Endothelial cell of umbilical vein (primary cell): Measurements from ENCODE around the gene RIOK3. TPM values are rescaled to one million over a fixed set of nuclear protein-coding genes. Genes with fewer than 3 reads are reported as not detected.

Source experiments
- BruUV-seq: library from RNA; stranded (reverse); fragments of 400-500 nt; replicated peaks from 2 replicates; lab custom pipeline; 2021; lab: Mats Ljungman, UMichigan
- CTCF ChIA-PET: fragments of 300-600, 350-600 bp; sonication (Branson Sonifier 250); formaldehyde crosslinking; loops from one replicate; lab custom pipeline; 2021; ENCODE audit warnings: antibody characterized with exemption, inconsistent platforms; lab: Charles Lee
- POLR2A ChIA-PET: fragments of 300-600, 350-600 bp; sonication (Branson Sonifier 250); formaldehyde crosslinking; loops from one replicate; lab custom pipeline; 2021; ENCODE audit warnings: antibody characterized with exemption, inconsistent platforms; lab: Charles Lee
- DNase-seq: peaks from one replicate; pipeline ENCODE4 v3.0.0-alpha.2; 2011; ENCODE audit warnings: low read depth, low spot score
- FAIRE-seq: peaks from 2 replicates; lab custom pipeline; 2011; peaks lifted over from hg19 to GRCh38; lab: Jason Lieb, UNC
- H2AFZ ChIP-seq: 2 replicates; pipeline ENCODE4 v1.6.0; 2012; ENCODE audit warnings: low read depth, low read length, control low read depth, inconsistent platforms
- H3K27ac ChIP-seq: 2 replicates; pipeline ENCODE4 v1.5.1; 2011; ENCODE audit warnings: low read depth, mild to moderate bottlenecking, control low read depth, low read length, moderate library complexity; ENCODE audit not compliant: insufficient read depth
- H3K27me3 ChIP-seq, 2 experiments: 2 replicates each; pipeline versions ENCODE4 v1.6.0 to v1.6.1; 2011; ENCODE audit warnings: low read length in 2 of 2, mixed read lengths in 1 of 2; ENCODE audit not compliant: control insufficient read depth in 2 of 2, insufficient read depth in 2 of 2
- H3K36me3 ChIP-seq, 2 experiments: 2 replicates in 1 of 2; 3 replicates in 1 of 2; pipeline ENCODE4 v1.5.1; 2011; ENCODE audit warnings: low read length in 2 of 2, mild to moderate bottlenecking in 1 of 2, moderate library complexity in 1 of 2; ENCODE audit not compliant: control insufficient read depth in 2 of 2, insufficient read depth in 2 of 2; ENCODE audit errors: extremely low read depth in 1 of 2
- H3K4me1 ChIP-seq: 3 replicates; pipeline ENCODE4 v1.5.1; 2011; ENCODE audit warnings: mild to moderate bottlenecking, low read length; ENCODE audit not compliant: control insufficient read depth, insufficient read depth; ENCODE audit errors: extremely low read depth
- H3K4me2 ChIP-seq: 2 replicates; pipeline ENCODE4 v1.6.1; 2011; ENCODE audit warnings: low read length, control low read depth, mixed read lengths; ENCODE audit not compliant: insufficient read depth
- H3K4me3 ChIP-seq, 3 experiments: fragments of 200-600 bp in 1 of 3; sonication (generic), shearing (Covaris generic) in 1 of 3; replicated peaks in 1 of 3; 2 replicates each; pipeline ENCODE4 v1.5.1; 2011 to 2016; ENCODE audit warnings: control low read depth in 3 of 3, low read length in 3 of 3, mild to moderate bottlenecking in 2 of 3, inconsistent platforms in 1 of 3, low read depth in 1 of 3, moderate library complexity in 1 of 3; ENCODE audit not compliant: insufficient read depth in 1 of 3
- H3K79me2 ChIP-seq: 2 replicates; pipeline ENCODE4 v1.6.0; 2012; ENCODE audit warnings: low read length, inconsistent platforms; ENCODE audit not compliant: control insufficient read depth, insufficient read depth
- H3K9ac ChIP-seq: replicated peaks from 2 replicates; pipeline ENCODE3; 2011; ENCODE audit warnings: low read length, control low read depth; ENCODE audit not compliant: insufficient read depth; ENCODE audit errors: extremely low read depth
- H3K9me1 ChIP-seq: replicated peaks from 3 replicates; pipeline ENCODE4 v1.6.0; 2011; ENCODE audit warnings: mild to moderate bottlenecking, low read length; ENCODE audit not compliant: control insufficient read depth, insufficient read depth; ENCODE audit errors: extremely low read depth
- H3K9me3 ChIP-seq: replicated peaks from 2 replicates; pipeline ENCODE4 v1.5.1; 2012; ENCODE audit warnings: low read length, inconsistent platforms; ENCODE audit not compliant: control insufficient read depth, insufficient read depth
- H4K20me1 ChIP-seq: replicated peaks from 2 replicates; pipeline ENCODE3; 2011; ENCODE audit warnings: mild to moderate bottlenecking, low read length; ENCODE audit not compliant: control insufficient read depth, insufficient read depth; ENCODE audit errors: extremely low read depth
- EZH2 ChIP-seq: IDR thresholded peaks from 2 replicates; pipeline ENCODE4 v1.6.1; 2012; ENCODE audit warnings: borderline replicate concordance, low read depth, mild to moderate bottlenecking, moderate library complexity, low read length, inconsistent platforms; ENCODE audit not compliant: severe bottlenecking
- FOS ChIP-seq: IDR thresholded peaks from 2 replicates; pipeline ENCODE4 v1.6.1; 2011; ENCODE audit warnings: mild to moderate bottlenecking, low read length, moderate library complexity, borderline replicate concordance; ENCODE audit not compliant: insufficient read depth
- GATA2 ChIP-seq: IDR thresholded peaks from 2 replicates; pipeline ENCODE4 v1.7.0; 2011; ENCODE audit warnings: low read depth, mild to moderate bottlenecking, moderate library complexity, mixed read lengths, low read length; ENCODE audit not compliant: insufficient read length, insufficient read depth
- JUN ChIP-seq: IDR thresholded peaks from 2 replicates; pipeline ENCODE4 v1.6.1; 2011; ENCODE audit warnings: borderline replicate concordance, low read depth; ENCODE audit not compliant: insufficient read length, insufficient read depth
- MYC ChIP-seq: IDR thresholded peaks from one replicate; pipeline ENCODE4 v1.6.1; 2011; ENCODE audit warnings: mild to moderate bottlenecking, low read depth, low read length
- POLR2A ChIP-seq: IDR thresholded peaks from 2 replicates; pipeline ENCODE4 v1.6.1; 2012; ENCODE audit warnings: low read depth, mild to moderate bottlenecking, control low read depth, low read length
- POLR2AphosphoS5 ChIP-seq: IDR thresholded peaks from 2 replicates; pipeline ENCODE4 v1.6.1; 2012; ENCODE audit warnings: low read depth, mild to moderate bottlenecking, control low read depth, low read length, moderate library complexity; ENCODE audit not compliant: insufficient read depth
- dilution Hi-C: fragments of 300-500 bp; cut with MboI; formaldehyde crosslinking; loops from one replicate; pipeline ENCODE4 v1.15.0; 2019; ENCODE audit warnings: low sequenced_read_pairs; ENCODE audit not compliant: extremely low pct_ligation_motif_present
- intact Hi-C: fragments of 100-400 bp; cut with micrococcal nuclease; formaldehyde crosslinking; loops from one replicate; pipeline ENCODE4 v1.10.0; 2022
- polyA plus RNA-seq, 4 experiments: library from polyadenylated mRNA; depleted of rRNA in 3 of 4; stranded (reverse) in 3 of 4; unstranded in 1 of 4; fragments of >200 nt; gene quantifications; 2 replicates each; pipeline versions ENCODE4 v1.2.1 to v1.2.3, GENCODE V29; 2011 to 2012; ENCODE audit warnings: missing spikeins in 1 of 4
- total RNA-seq: library from RNA; stranded (reverse); gene quantifications from 2 replicates; pipeline ENCODE4 v1.2.3, GENCODE V29; 2021
- TF ChIP-seq, protein P1 (sequence below): IDR thresholded peaks from 2 replicates; pipeline ENCODE4 v1.6.1; 2011; ENCODE audit not compliant: insufficient read depth, insufficient read length
- TF ChIP-seq, protein P2 (sequence below), 2 donors: IDR thresholded peaks; 1 replicate in 1 of 2; 2 replicates in 1 of 2; pipeline ENCODE4 v1.5.1; 2011; ENCODE audit warnings: low read length in 2 of 2, mild to moderate bottlenecking in 2 of 2, moderate library complexity in 2 of 2, control low read depth in 1 of 2, inconsistent platforms in 1 of 2, low read depth in 1 of 2; ENCODE audit not compliant: insufficient read depth in 1 of 2; ENCODE audit errors: extremely low read depth in 1 of 2

The RIOK3 gene
- total and polyA plus RNA-seq, 2 donors (not counting 3 experiments of a cell fraction or from before 2014, with no cell fraction given): 14.8 to 50.7 TPM

GRCh38 chr18:23416298-23416697, 36.8 kb upstream of the RIOK3 start:
- CTCF ChIA-PET: interaction anchor here (0.5 to 2.0 kb wide), 8 partner anchors 15 to 390 kb away, joined by 3 to 4 read pairs (median 3); no protein-coding TSS in a partner anchor

More at GRCh38 chr18:23416298-23416697, 36.8 kb upstream of the RIOK3 start:
- TF ChIP-seq MYC (no peak), JUN (no peak), GATA2 (no peak), FOS (no peak), POLR2A (no peak), EZH2 (no peak), POLR2AphosphoS5 (no peak)
- TF ChIP-seq, protein P1, sequence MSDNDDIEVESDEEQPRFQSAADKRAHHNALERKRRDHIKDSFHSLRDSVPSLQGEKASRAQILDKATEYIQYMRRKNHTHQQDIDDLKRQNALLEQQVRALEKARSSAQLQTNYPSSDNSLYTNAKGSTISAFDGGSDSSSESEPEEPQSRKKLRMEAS: no peak
- TF ChIP-seq, protein P2, sequence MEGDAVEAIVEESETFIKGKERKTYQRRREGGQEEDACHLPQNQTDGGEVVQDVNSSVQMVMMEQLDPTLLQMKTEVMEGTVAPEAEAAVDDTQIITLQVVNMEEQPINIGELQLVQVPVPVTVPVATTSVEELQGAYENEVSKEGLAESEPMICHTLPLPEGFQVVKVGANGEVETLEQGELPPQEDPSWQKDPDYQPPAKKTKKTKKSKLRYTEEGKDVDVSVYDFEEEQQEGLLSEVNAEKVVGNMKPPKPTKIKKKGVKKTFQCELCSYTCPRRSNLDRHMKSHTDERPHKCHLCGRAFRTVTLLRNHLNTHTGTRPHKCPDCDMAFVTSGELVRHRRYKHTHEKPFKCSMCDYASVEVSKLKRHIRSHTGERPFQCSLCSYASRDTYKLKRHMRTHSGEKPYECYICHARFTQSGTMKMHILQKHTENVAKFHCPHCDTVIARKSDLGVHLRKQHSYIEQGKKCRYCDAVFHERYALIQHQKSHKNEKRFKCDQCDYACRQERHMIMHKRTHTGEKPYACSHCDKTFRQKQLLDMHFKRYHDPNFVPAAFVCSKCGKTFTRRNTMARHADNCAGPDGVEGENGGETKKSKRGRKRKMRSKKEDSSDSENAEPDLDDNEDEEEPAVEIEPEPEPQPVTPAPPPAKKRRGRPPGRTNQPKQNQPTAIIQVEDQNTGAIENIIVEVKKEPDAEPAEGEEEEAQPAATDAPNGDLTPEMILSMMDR (IDR thresholded peaks at IDR 0.05; ENCODE audit: extremely low read depth in 1 of 2, insufficient read depth in 1 of 2, low read depth in 1 of 2, low read length in 2 of 2): no peak
- H3K9me1 ChIP-seq: no peaks in the 10 kb centered on the region
- no peak for DNase-seq
- no peaks in the 10 kb centered on the region for H3K36me3 ChIP-seq
- POLR2A ChIA-PET: no interaction called here
- H3K27me3 ChIP-seq: no peaks in the 10 kb centered on the region
- dilution Hi-C loops (no loop called here), intact Hi-C loops (loop anchor here (10.0 kb wide), 1 partner anchor 601 kb away; no protein-coding TSS in a partner anchor)
- no peak overlapping the region for H3K4me2 ChIP-seq
- H3K9me3 ChIP-seq: no peaks in the 10 kb centered on the region
- H3K4me3 ChIP-seq: no peak overlapping the region
- no peak for FAIRE-seq
- H4K20me1 ChIP-seq: no peaks in the 10 kb centered on the region
- no peak overlapping the region for H2AFZ ChIP-seq
- H3K4me1 ChIP-seq: no peaks in the 10 kb centered on the region
- H3K79me2 ChIP-seq: no peaks in the 10 kb centered on the region
- no peak overlapping the region for H3K9ac ChIP-seq
- no TSS peak for BruUV-seq
- H3K27ac ChIP-seq: no peak overlapping the region
